ENCODE results near the gene BOC.

Gene BOC

GRCh38 chr3:113241292-113242095 lies 30.1 kb downstream of the BOC start:
- no peak for TF ChIP-seq CTCF (IDR thresholded peaks at IDR 0.05)

GRCh38 chr3:113242096-113242581 lies 30.8 kb downstream of the BOC start:
- TF ChIP-seq CTCF (IDR thresholded peaks at IDR 0.05) = no peak

- TF ChIP-seq CTCF (IDR thresholded peaks at IDR 0.05) = no peak
Observed at GRCh38 chr3:113243071-113243470, 31.7 kb downstream of the BOC start.

GRCh38 chr3:113243846-113244245 lies 32.5 kb downstream of the BOC start:
- TF ChIP-seq CTCF (IDR thresholded peaks at IDR 0.05) = no peak

GRCh38 chr3:113245761-113246161 lies 34.4 kb downstream of the BOC start:
- TF ChIP-seq CTCF (IDR thresholded peaks at IDR 0.05) = no peak

GRCh38 chr3:113247068-113247467 lies 35.7 kb downstream of the BOC start:
- no peak for TF ChIP-seq CTCF (IDR thresholded peaks at IDR 0.05)

GRCh38 chr3:113247675-113248458 lies 36.5 kb downstream of the BOC start:
- no peak for TF ChIP-seq CTCF (IDR thresholded peaks at IDR 0.05)
